ENCODE data around the gene PRR3.
A peak's percentile ranks its signal among the peaks of the same experiment; 100 is the strongest.

The PRR3 gene

GRCh38 chr6:30612213-30612612 lies 55.1 kb downstream of the PRR3 start:
- TF ChIP-seq SNAI2 (CRISPR knock-in tag; IDR thresholded peaks at IDR 0.05) (no peak), TOX (CRISPR knock-in tag; IDR thresholded peaks at IDR 0.05; ENCODE audit: borderline replicate concordance) (0 out of 2 replicates have a peak, but pooled peaks have one; percentile 4), ZFP3 (CRISPR knock-in tag; IDR thresholded peaks at IDR 0.05) (no peak), ZC3H10 (CRISPR knock-in tag; IDR thresholded peaks at IDR 0.05) (no peak), CSDC2 (CRISPR knock-in tag; IDR thresholded peaks at IDR 0.05) (no peak), ARNTL (CRISPR knock-in tag; IDR thresholded peaks at IDR 0.05; ENCODE audit: borderline replicate concordance, low read depth) (no peak)
- TF ChIP-seq, protein P1, sequence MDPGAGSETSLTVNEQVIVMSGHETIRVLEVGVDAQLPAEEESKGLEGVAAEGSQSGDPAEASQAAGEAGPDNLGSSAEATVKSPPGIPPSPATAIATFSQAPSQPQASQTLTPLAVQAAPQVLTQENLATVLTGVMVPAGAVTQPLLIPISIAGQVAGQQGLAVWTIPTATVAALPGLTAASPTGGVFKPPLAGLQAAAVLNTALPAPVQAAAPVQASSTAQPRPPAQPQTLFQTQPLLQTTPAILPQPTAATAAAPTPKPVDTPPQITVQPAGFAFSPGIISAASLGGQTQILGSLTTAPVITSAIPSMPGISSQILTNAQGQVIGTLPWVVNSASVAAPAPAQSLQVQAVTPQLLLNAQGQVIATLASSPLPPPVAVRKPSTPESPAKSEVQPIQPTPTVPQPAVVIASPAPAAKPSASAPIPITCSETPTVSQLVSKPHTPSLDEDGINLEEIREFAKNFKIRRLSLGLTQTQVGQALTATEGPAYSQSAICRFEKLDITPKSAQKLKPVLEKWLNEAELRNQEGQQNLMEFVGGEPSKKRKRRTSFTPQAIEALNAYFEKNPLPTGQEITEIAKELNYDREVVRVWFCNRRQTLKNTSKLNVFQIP (CRISPR knock-in tag; IDR thresholded peaks at IDR 0.05; ENCODE audit: borderline replicate concordance, low read depth), result no peak

GRCh38 chr6:30612687-30613248 lies 55.7 kb downstream of the PRR3 start:
- TF ChIP-seq TCF4 (CRISPR knock-in tag; IDR thresholded peaks at IDR 0.05; ENCODE audit: borderline replicate concordance), result no peak
- TF ChIP-seq ZFP3 (CRISPR knock-in tag; IDR thresholded peaks at IDR 0.05), result no peak
- TF ChIP-seq, protein P2, sequence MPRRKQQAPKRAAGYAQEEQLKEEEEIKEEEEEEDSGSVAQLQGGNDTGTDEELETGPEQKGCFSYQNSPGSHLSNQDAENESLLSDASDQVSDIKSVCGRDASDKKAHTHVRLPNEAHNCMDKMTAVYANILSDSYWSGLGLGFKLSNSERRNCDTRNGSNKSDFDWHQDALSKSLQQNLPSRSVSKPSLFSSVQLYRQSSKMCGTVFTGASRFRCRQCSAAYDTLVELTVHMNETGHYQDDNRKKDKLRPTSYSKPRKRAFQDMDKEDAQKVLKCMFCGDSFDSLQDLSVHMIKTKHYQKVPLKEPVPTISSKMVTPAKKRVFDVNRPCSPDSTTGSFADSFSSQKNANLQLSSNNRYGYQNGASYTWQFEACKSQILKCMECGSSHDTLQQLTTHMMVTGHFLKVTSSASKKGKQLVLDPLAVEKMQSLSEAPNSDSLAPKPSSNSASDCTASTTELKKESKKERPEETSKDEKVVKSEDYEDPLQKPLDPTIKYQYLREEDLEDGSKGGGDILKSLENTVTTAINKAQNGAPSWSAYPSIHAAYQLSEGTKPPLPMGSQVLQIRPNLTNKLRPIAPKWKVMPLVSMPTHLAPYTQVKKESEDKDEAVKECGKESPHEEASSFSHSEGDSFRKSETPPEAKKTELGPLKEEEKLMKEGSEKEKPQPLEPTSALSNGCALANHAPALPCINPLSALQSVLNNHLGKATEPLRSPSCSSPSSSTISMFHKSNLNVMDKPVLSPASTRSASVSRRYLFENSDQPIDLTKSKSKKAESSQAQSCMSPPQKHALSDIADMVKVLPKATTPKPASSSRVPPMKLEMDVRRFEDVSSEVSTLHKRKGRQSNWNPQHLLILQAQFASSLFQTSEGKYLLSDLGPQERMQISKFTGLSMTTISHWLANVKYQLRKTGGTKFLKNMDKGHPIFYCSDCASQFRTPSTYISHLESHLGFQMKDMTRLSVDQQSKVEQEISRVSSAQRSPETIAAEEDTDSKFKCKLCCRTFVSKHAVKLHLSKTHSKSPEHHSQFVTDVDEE (CRISPR knock-in tag; IDR thresholded peaks at IDR 0.05), result no peak
- TF ChIP-seq, protein P1 (CRISPR knock-in tag; IDR thresholded peaks at IDR 0.05; ENCODE audit: borderline replicate concordance, low read depth), result no peak
- ATAC-seq, result 0 out of 3 replicates have a peak, but pooled peaks have one; percentile 2

More at GRCh38 chr6:30612213-30612612, 55.1 kb downstream of the PRR3 start:
- ATAC-seq, result peak; percentile 4; the same call in 1 of the 3 replicates
